ENCODE results near the gene FADS3. TPM values are rescaled to one million over a fixed set of nuclear protein-coding genes. Genes with fewer than 3 reads are reported as not detected.

The FADS3 gene
- total and polyA plus RNA-seq, 2 donors (not counting 3 experiments of a cell fraction or from before 2014, with no cell fraction given) = 216 to 346 TPM

DNA sequence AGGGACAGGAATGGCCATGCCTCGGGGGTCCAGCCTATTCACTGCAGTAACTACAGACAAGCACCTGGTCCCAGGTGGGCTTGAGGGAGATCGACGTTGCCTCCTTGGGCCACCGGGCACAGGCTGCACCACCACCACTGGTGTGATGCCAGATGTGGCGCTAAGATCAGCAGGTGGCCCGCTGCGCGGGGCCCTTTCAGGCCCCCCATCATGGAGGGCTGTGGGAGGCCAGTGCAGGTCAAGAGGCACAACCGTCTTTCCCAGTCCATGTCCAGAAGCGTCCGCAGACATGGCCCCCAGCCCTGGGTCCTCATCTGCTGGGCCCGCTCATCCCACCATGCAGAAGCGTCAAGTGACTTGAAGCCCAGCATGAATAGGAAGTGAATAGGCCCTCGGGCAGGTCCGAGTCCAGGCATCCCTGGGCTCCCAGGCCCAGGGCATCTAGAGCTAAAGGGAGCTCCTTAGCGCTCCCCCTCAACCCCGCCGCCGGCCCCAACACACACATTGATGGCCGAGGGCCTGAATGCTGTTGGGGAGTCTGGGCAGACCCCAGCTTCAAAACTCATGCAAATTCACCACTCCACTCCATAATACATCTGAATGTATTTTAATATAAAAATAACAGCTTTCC, 18.3 kb downstream of the FADS3 start:
- no peaks in the 10 kb centered on the region for H3K9me1 ChIP-seq (replicated peaks; ENCODE audit: control insufficient read depth, extremely low read depth, insufficient read depth, low read length)
- dilution Hi-C loops (cut with MboI; ENCODE audit: extremely low pct_ligation_motif_present, low sequenced_read_pairs) = no loop called here
- no peak overlapping the region for H3K4me2 ChIP-seq (ENCODE audit: insufficient read depth, low read length)
- no TSS peak for BruUV-seq (replicated peaks)
- H3K27me3 ChIP-seq (ENCODE audit: control insufficient read depth in 2 of 2, insufficient read depth in 2 of 2, low read length in 2 of 2) = no peaks in the 10 kb centered on the region
- DNase-seq (ENCODE audit: low read depth, low spot score) (no peak), FAIRE-seq (no peak)
- H3K27ac ChIP-seq (ENCODE audit: insufficient read depth, low read depth, low read length) = no peak overlapping the region
- H3K9me3 ChIP-seq (replicated peaks; ENCODE audit: control insufficient read depth, insufficient read depth, low read length) = no peaks in the 10 kb centered on the region
- ChIA-PET CTCF (interaction anchor here (0.9 to 6.6 kb wide), 9 partner anchors 8 to 235 kb away, joined by 4 to 127 read pairs (median 59); no protein-coding TSS in a partner anchor), POLR2A (no interaction called here)
- H3K4me1 ChIP-seq (ENCODE audit: control insufficient read depth, extremely low read depth, insufficient read depth, low read length) = peaks cover 12% of the 10 kb centered on the region
- H4K20me1 ChIP-seq (replicated peaks; ENCODE audit: control insufficient read depth, extremely low read depth, insufficient read depth, low read length) = no peaks in the 10 kb centered on the region
- H3K36me3 ChIP-seq (ENCODE audit: control insufficient read depth in 2 of 2, extremely low read depth in 1 of 2, insufficient read depth in 2 of 2, low read length in 2 of 2) = peaks cover 0 to 14% of the 10 kb centered on the region in 2 experiments
- intact Hi-C loops (cut with micrococcal nuclease) = no loop called here
- no peak overlapping the region for H3K9ac ChIP-seq (replicated peaks; ENCODE audit: extremely low read depth, insufficient read depth, low read length)
- TF ChIP-seq EZH2 (IDR thresholded peaks at IDR 0.05; ENCODE audit: borderline replicate concordance, low read depth, low read length, severe bottlenecking) (no peak), FOS (IDR thresholded peaks at IDR 0.05; ENCODE audit: borderline replicate concordance, insufficient read depth, low read length) (no peak), POLR2A (IDR thresholded peaks at IDR 0.05; ENCODE audit: low read depth, low read length) (no peak), GATA2 (IDR thresholded peaks at IDR 0.05; ENCODE audit: insufficient read depth, insufficient read length, low read depth, low read length) (no peak), JUN (IDR thresholded peaks at IDR 0.05; ENCODE audit: borderline replicate concordance, insufficient read depth, insufficient read length, low read depth) (no peak), POLR2AphosphoS5 (IDR thresholded peaks at IDR 0.05; ENCODE audit: insufficient read depth, low read depth, low read length) (no peak), MYC (IDR thresholded peaks at IDR 0.05; ENCODE audit: low read depth, low read length) (no peak)
- TF ChIP-seq, protein P1, sequence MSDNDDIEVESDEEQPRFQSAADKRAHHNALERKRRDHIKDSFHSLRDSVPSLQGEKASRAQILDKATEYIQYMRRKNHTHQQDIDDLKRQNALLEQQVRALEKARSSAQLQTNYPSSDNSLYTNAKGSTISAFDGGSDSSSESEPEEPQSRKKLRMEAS (IDR thresholded peaks at IDR 0.05; ENCODE audit: insufficient read depth, insufficient read length) = no peak
- TF ChIP-seq, protein P2, sequence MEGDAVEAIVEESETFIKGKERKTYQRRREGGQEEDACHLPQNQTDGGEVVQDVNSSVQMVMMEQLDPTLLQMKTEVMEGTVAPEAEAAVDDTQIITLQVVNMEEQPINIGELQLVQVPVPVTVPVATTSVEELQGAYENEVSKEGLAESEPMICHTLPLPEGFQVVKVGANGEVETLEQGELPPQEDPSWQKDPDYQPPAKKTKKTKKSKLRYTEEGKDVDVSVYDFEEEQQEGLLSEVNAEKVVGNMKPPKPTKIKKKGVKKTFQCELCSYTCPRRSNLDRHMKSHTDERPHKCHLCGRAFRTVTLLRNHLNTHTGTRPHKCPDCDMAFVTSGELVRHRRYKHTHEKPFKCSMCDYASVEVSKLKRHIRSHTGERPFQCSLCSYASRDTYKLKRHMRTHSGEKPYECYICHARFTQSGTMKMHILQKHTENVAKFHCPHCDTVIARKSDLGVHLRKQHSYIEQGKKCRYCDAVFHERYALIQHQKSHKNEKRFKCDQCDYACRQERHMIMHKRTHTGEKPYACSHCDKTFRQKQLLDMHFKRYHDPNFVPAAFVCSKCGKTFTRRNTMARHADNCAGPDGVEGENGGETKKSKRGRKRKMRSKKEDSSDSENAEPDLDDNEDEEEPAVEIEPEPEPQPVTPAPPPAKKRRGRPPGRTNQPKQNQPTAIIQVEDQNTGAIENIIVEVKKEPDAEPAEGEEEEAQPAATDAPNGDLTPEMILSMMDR (IDR thresholded peaks at IDR 0.05; ENCODE audit: extremely low read depth in 1 of 2, insufficient read depth in 1 of 2, low read depth in 1 of 2, low read length in 2 of 2) = no peak
- H3K4me3 ChIP-seq (replicated peaks in 1 of 3; ENCODE audit: insufficient read depth in 1 of 3, low read depth in 1 of 3, low read length in 3 of 3) = no peak overlapping the region
- H3K79me2 ChIP-seq (ENCODE audit: control insufficient read depth, insufficient read depth, low read length) = no peaks in the 10 kb centered on the region
- H2AFZ ChIP-seq (ENCODE audit: low read depth, low read length) = no peak overlapping the region
